Endothelial cell of umbilical vein (primary cell): ENCODE measurements around the gene BPIFB3. TPM values are rescaled to one million over a fixed set of nuclear protein-coding genes. Genes with fewer than 3 reads are reported as not detected.

Experiments
- BruUV-seq: library from RNA; stranded (reverse); fragments of 400-500 nt; replicated peaks from 2 replicates; lab custom pipeline; 2021; lab: Mats Ljungman, UMichigan
- CTCF ChIA-PET: fragments of 300-600, 350-600 bp; sonication (Branson Sonifier 250); formaldehyde crosslinking; loops from one replicate; lab custom pipeline; 2021; ENCODE audit warnings: antibody characterized with exemption, inconsistent platforms; lab: Charles Lee
- POLR2A ChIA-PET: fragments of 300-600, 350-600 bp; sonication (Branson Sonifier 250); formaldehyde crosslinking; loops from one replicate; lab custom pipeline; 2021; ENCODE audit warnings: antibody characterized with exemption, inconsistent platforms; lab: Charles Lee
- DNase-seq: peaks from one replicate; pipeline ENCODE4 v3.0.0-alpha.2; 2011; ENCODE audit warnings: low read depth, low spot score
- FAIRE-seq: peaks from 2 replicates; lab custom pipeline; 2011; peaks lifted over from hg19 to GRCh38; lab: Jason Lieb, UNC
- H2AFZ ChIP-seq: 2 replicates; pipeline ENCODE4 v1.6.0; 2012; ENCODE audit warnings: low read depth, low read length, control low read depth, inconsistent platforms
- H3K27ac ChIP-seq: 2 replicates; pipeline ENCODE4 v1.5.1; 2011; ENCODE audit warnings: low read depth, mild to moderate bottlenecking, control low read depth, low read length, moderate library complexity; ENCODE audit not compliant: insufficient read depth
- H3K27me3 ChIP-seq, 2 experiments: 2 replicates each; pipeline versions ENCODE4 v1.6.0 to v1.6.1; 2011; ENCODE audit warnings: low read length in 2 of 2, mixed read lengths in 1 of 2; ENCODE audit not compliant: control insufficient read depth in 2 of 2, insufficient read depth in 2 of 2
- H3K36me3 ChIP-seq, 2 experiments: 2 replicates in 1 of 2; 3 replicates in 1 of 2; pipeline ENCODE4 v1.5.1; 2011; ENCODE audit warnings: low read length in 2 of 2, mild to moderate bottlenecking in 1 of 2, moderate library complexity in 1 of 2; ENCODE audit not compliant: control insufficient read depth in 2 of 2, insufficient read depth in 2 of 2; ENCODE audit errors: extremely low read depth in 1 of 2
- H3K4me1 ChIP-seq: 3 replicates; pipeline ENCODE4 v1.5.1; 2011; ENCODE audit warnings: mild to moderate bottlenecking, low read length; ENCODE audit not compliant: control insufficient read depth, insufficient read depth; ENCODE audit errors: extremely low read depth
- H3K4me2 ChIP-seq: 2 replicates; pipeline ENCODE4 v1.6.1; 2011; ENCODE audit warnings: low read length, control low read depth, mixed read lengths; ENCODE audit not compliant: insufficient read depth
- H3K4me3 ChIP-seq, 3 experiments: fragments of 200-600 bp in 1 of 3; sonication (generic), shearing (Covaris generic) in 1 of 3; replicated peaks in 1 of 3; 2 replicates each; pipeline ENCODE4 v1.5.1; 2011 to 2016; ENCODE audit warnings: control low read depth in 3 of 3, low read length in 3 of 3, mild to moderate bottlenecking in 2 of 3, inconsistent platforms in 1 of 3, low read depth in 1 of 3, moderate library complexity in 1 of 3; ENCODE audit not compliant: insufficient read depth in 1 of 3
- H3K79me2 ChIP-seq: 2 replicates; pipeline ENCODE4 v1.6.0; 2012; ENCODE audit warnings: low read length, inconsistent platforms; ENCODE audit not compliant: control insufficient read depth, insufficient read depth
- H3K9ac ChIP-seq: replicated peaks from 2 replicates; pipeline ENCODE3; 2011; ENCODE audit warnings: low read length, control low read depth; ENCODE audit not compliant: insufficient read depth; ENCODE audit errors: extremely low read depth
- H3K9me1 ChIP-seq: replicated peaks from 3 replicates; pipeline ENCODE4 v1.6.0; 2011; ENCODE audit warnings: mild to moderate bottlenecking, low read length; ENCODE audit not compliant: control insufficient read depth, insufficient read depth; ENCODE audit errors: extremely low read depth
- H3K9me3 ChIP-seq: replicated peaks from 2 replicates; pipeline ENCODE4 v1.5.1; 2012; ENCODE audit warnings: low read length, inconsistent platforms; ENCODE audit not compliant: control insufficient read depth, insufficient read depth
- H4K20me1 ChIP-seq: replicated peaks from 2 replicates; pipeline ENCODE3; 2011; ENCODE audit warnings: mild to moderate bottlenecking, low read length; ENCODE audit not compliant: control insufficient read depth, insufficient read depth; ENCODE audit errors: extremely low read depth
- EZH2 ChIP-seq: IDR thresholded peaks from 2 replicates; pipeline ENCODE4 v1.6.1; 2012; ENCODE audit warnings: borderline replicate concordance, low read depth, mild to moderate bottlenecking, moderate library complexity, low read length, inconsistent platforms; ENCODE audit not compliant: severe bottlenecking
- FOS ChIP-seq: IDR thresholded peaks from 2 replicates; pipeline ENCODE4 v1.6.1; 2011; ENCODE audit warnings: mild to moderate bottlenecking, low read length, moderate library complexity, borderline replicate concordance; ENCODE audit not compliant: insufficient read depth
- GATA2 ChIP-seq: IDR thresholded peaks from 2 replicates; pipeline ENCODE4 v1.7.0; 2011; ENCODE audit warnings: low read depth, mild to moderate bottlenecking, moderate library complexity, mixed read lengths, low read length; ENCODE audit not compliant: insufficient read length, insufficient read depth
- JUN ChIP-seq: IDR thresholded peaks from 2 replicates; pipeline ENCODE4 v1.6.1; 2011; ENCODE audit warnings: borderline replicate concordance, low read depth; ENCODE audit not compliant: insufficient read length, insufficient read depth
- MAX ChIP-seq: IDR thresholded peaks from 2 replicates; pipeline ENCODE4 v1.6.1; 2011; ENCODE audit not compliant: insufficient read depth, insufficient read length
- MYC ChIP-seq: IDR thresholded peaks from one replicate; pipeline ENCODE4 v1.6.1; 2011; ENCODE audit warnings: mild to moderate bottlenecking, low read depth, low read length
- POLR2A ChIP-seq: IDR thresholded peaks from 2 replicates; pipeline ENCODE4 v1.6.1; 2012; ENCODE audit warnings: low read depth, mild to moderate bottlenecking, control low read depth, low read length
- POLR2AphosphoS5 ChIP-seq: IDR thresholded peaks from 2 replicates; pipeline ENCODE4 v1.6.1; 2012; ENCODE audit warnings: low read depth, mild to moderate bottlenecking, control low read depth, low read length, moderate library complexity; ENCODE audit not compliant: insufficient read depth
- dilution Hi-C: fragments of 300-500 bp; cut with MboI; formaldehyde crosslinking; loops from one replicate; pipeline ENCODE4 v1.15.0; 2019; ENCODE audit warnings: low sequenced_read_pairs; ENCODE audit not compliant: extremely low pct_ligation_motif_present
- intact Hi-C: fragments of 100-400 bp; cut with micrococcal nuclease; formaldehyde crosslinking; loops from one replicate; pipeline ENCODE4 v1.10.0; 2022
- polyA plus RNA-seq, 4 experiments: library from polyadenylated mRNA; depleted of rRNA in 3 of 4; stranded (reverse) in 3 of 4; unstranded in 1 of 4; fragments of >200 nt; gene quantifications; 2 replicates each; pipeline versions ENCODE4 v1.2.1 to v1.2.3, GENCODE V29; 2011 to 2012; ENCODE audit warnings: missing spikeins in 1 of 4
- total RNA-seq: library from RNA; stranded (reverse); gene quantifications from 2 replicates; pipeline ENCODE4 v1.2.3, GENCODE V29; 2021
- TF ChIP-seq, protein P1 (sequence below), 2 donors: IDR thresholded peaks; 1 replicate in 1 of 2; 2 replicates in 1 of 2; pipeline ENCODE4 v1.5.1; 2011; ENCODE audit warnings: low read length in 2 of 2, mild to moderate bottlenecking in 2 of 2, moderate library complexity in 2 of 2, control low read depth in 1 of 2, inconsistent platforms in 1 of 2, low read depth in 1 of 2; ENCODE audit not compliant: insufficient read depth in 1 of 2; ENCODE audit errors: extremely low read depth in 1 of 2

The BPIFB3 gene
- total and polyA plus RNA-seq, 2 donors (not counting 3 experiments of a cell fraction or from before 2014, with no cell fraction given): not detected

GRCh38 chr20:33081411-33082154 is 27.9 kb downstream of the BPIFB3 start:
- Histone ChIP-seq H3K27me3 (no peaks in the 10 kb centered on the region), H3K4me3 (no peak overlapping the region), H3K9me3 (no peaks in the 10 kb centered on the region), H3K9me1 (no peaks in the 10 kb centered on the region), H3K36me3 (no peaks in the 10 kb centered on the region), H3K9ac (no peak overlapping the region), H3K79me2 (no peaks in the 10 kb centered on the region), H3K27ac (no peak overlapping the region), H3K4me2 (no peak overlapping the region), H4K20me1 (no peaks in the 10 kb centered on the region), H2AFZ (no peak overlapping the region), H3K4me1 (no peaks in the 10 kb centered on the region)
- intact Hi-C loops (no loop called here), dilution Hi-C loops (no loop called here)
- CTCF ChIA-PET: no interaction called here
- DNase-seq: no peak
- TF ChIP-seq GATA2: no peak
- no peak for TF ChIP-seq JUN
- TF ChIP-seq EZH2: no peak
- no peak for TF ChIP-seq POLR2A
- no peak for TF ChIP-seq POLR2AphosphoS5
- TF ChIP-seq MYC: no peak
- TF ChIP-seq MAX: no peak
- no peak for TF ChIP-seq FOS
- TF ChIP-seq, protein P1, sequence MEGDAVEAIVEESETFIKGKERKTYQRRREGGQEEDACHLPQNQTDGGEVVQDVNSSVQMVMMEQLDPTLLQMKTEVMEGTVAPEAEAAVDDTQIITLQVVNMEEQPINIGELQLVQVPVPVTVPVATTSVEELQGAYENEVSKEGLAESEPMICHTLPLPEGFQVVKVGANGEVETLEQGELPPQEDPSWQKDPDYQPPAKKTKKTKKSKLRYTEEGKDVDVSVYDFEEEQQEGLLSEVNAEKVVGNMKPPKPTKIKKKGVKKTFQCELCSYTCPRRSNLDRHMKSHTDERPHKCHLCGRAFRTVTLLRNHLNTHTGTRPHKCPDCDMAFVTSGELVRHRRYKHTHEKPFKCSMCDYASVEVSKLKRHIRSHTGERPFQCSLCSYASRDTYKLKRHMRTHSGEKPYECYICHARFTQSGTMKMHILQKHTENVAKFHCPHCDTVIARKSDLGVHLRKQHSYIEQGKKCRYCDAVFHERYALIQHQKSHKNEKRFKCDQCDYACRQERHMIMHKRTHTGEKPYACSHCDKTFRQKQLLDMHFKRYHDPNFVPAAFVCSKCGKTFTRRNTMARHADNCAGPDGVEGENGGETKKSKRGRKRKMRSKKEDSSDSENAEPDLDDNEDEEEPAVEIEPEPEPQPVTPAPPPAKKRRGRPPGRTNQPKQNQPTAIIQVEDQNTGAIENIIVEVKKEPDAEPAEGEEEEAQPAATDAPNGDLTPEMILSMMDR (IDR thresholded peaks at IDR 0.05; ENCODE audit: extremely low read depth in 1 of 2, insufficient read depth in 1 of 2, low read depth in 1 of 2, low read length in 2 of 2): no peak
- BruUV-seq: no TSS peak
- FAIRE-seq: no peak
- POLR2A ChIA-PET: no interaction called here
